Breast epithelium (tissue), 4 donors: ENCODE results near the gene MRPL44. TPM values are rescaled to one million over a fixed set of nuclear protein-coding genes. Genes with fewer than 3 reads are reported as not detected.
A peak's percentile ranks its signal among the peaks of the same experiment; 100 is the strongest.

Source experiments
- DNase-seq, 2 donors: peaks; one replicate each; pipeline ENCODE4 v3.0.0-alpha.2; 2019; ENCODE audit warnings: low spot score in 2 of 2
- H3K27ac ChIP-seq, 2 donors: fragments of 200-600 bp; sonication (generic) in 1 of 2; one replicate each; pipeline ENCODE4 v1.5.1; 2016 to 2019; ENCODE audit warnings: mild to moderate bottlenecking in 1 of 2
- H3K27me3 ChIP-seq, 2 donors: fragments of 200-600 bp; sonication (generic) in 1 of 2; one replicate each; pipeline versions ENCODE4 v1.5.1 to v1.6.0; 2017 to 2019; ENCODE audit warnings: control low read depth in 1 of 2, mild to moderate bottlenecking in 1 of 2
- H3K36me3 ChIP-seq: fragments of 200-600 bp; one replicate; pipeline ENCODE4 v1.5.1; 2019
- H3K4me1 ChIP-seq, 2 donors: fragments of 200-600 bp; sonication (generic); one replicate each; pipeline ENCODE4 v1.5.1; 2016 to 2019; ENCODE audit warnings: control low read depth in 1 of 2
- H3K4me3 ChIP-seq, 3 donors: fragments of 200-600 bp; sonication (generic); 1 replicate in 2 of 3; 2 replicates in 1 of 3; pipeline ENCODE4 v1.5.1; 2016 to 2019; ENCODE audit warnings: mild to moderate bottlenecking in 3 of 3, moderate library complexity in 2 of 3
- H3K9me3 ChIP-seq, 2 donors: fragments of 200-600 bp; sonication (generic) in 1 of 2; one replicate each; pipeline ENCODE4 v1.5.1; 2016 to 2019; ENCODE audit warnings: control low read depth in 1 of 2
- CTCF ChIP-seq, 3 donors: fragments of 450-650 bp; IDR thresholded peaks; one replicate each; pipeline ENCODE4 v1.5.1; 2016 to 2017; ENCODE audit warnings: antibody characterized with exemption in 3 of 3, mild to moderate bottlenecking in 3 of 3, moderate library complexity in 3 of 3
- POLR2A ChIP-seq: fragments of 450-650 bp; IDR thresholded peaks from one replicate; pipeline ENCODE4 v1.6.1; 2016; ENCODE audit warnings: antibody characterized with exemption, mild to moderate bottlenecking, moderate library complexity
- POLR2AphosphoS5 ChIP-seq, 3 donors: sonication (generic); formaldehyde crosslinking; IDR thresholded peaks; one replicate each; pipeline ENCODE4 v1.6.1; 2017; ENCODE audit warnings: antibody characterized with exemption in 3 of 3
- intact Hi-C: fragments of 100-400 bp; cut with DNase I; formaldehyde crosslinking; loops from one replicate; pipeline ENCODE4 v1.15.1; 2023; ENCODE audit warnings: low total_unique reads
- total RNA-seq, 3 donors: library from RNA; depleted of rRNA; stranded (reverse); fragments of >200 nt; gene quantifications; one replicate each; pipeline ENCODE4 v1.1.0, GENCODE V29; 2016

MRPL44 gene
- total RNA-seq, 3 donors from 2014 or later: 22.4 to 27.4 (median 24.3) TPM

GRCh38 chr2:223959688-223960087, 2.4 kb downstream of the MRPL44 start:
- DNase-seq: no peak
- Histone ChIP-seq H3K9me3 (no peaks in the 10 kb centered on the region), H3K27ac (no peak overlapping the region), H3K4me1 (peaks cover 0 to 18% of the 10 kb centered on the region in 2 donors), H3K36me3 (no peaks in the 10 kb centered on the region), H3K27me3 (no peaks in the 10 kb centered on the region), H3K4me3 (peak overlapping the region in 1 of 3 donors; percentile 75)
- intact Hi-C loops: no loop called here
- TF ChIP-seq POLR2AphosphoS5 (IDR thresholded peaks at IDR 0.05): no peak

DNA sequence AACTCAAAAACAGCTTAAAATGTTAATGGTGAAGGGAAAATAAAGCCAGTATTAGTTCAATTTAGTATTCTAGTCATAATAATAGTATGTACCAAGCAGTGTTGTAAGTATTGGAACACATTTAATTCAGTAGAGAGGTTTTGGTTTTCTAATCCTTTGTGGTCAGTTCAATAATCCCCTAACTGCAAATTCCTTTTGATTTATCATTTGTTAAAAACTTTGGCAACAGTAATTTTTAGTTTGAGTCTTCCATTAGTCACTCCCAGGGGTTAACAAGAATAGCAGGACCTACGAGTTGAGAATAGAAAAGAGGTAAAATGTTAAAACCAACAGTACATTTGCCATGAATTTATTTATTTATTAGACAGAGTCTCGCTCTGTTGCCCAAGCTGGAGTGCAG, 10.7 kb downstream of the MRPL44 start:
- Histone ChIP-seq H3K9me3 (no peaks in the 10 kb centered on the region), H3K36me3 (no peaks in the 10 kb centered on the region), H3K27ac (no peak overlapping the region), H3K27me3 (no peaks in the 10 kb centered on the region), H3K4me1 (no peaks in the 10 kb centered on the region), H3K4me3 (no peak overlapping the region)
- intact Hi-C loops: no loop called here
- no peak for DNase-seq
- TF ChIP-seq POLR2A (no peak), CTCF (IDR thresholded peaks at IDR 0.05) (no peak), POLR2AphosphoS5 (IDR thresholded peaks at IDR 0.05) (no peak)

DNA sequence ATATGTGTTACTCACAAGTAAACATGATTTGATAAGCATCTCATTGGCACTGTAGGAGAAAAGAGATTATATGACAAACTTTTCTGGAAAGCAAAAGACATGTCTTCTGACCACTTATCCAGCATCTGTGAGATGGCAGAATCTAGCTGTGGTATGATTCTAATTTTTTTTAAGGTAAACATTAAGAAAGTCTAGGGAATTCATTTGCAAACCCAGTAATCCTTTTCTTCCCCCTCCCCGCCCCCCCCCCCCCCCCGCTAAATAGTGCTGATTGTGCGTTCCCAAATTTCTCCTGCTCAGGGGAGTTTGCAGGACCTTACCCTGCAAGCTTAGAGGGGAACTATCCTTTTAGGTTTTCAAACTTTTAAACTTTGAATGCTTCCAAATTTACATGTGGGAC, 12.1 kb downstream of the MRPL44 start:
- Histone ChIP-seq H3K4me3 (no peak overlapping the region), H3K36me3 (no peaks in the 10 kb centered on the region), H3K9me3 (no peaks in the 10 kb centered on the region), H3K27me3 (no peaks in the 10 kb centered on the region), H3K27ac (no peak overlapping the region), H3K4me1 (no peaks in the 10 kb centered on the region)
- no peak for DNase-seq
- intact Hi-C loops: no loop called here
- TF ChIP-seq POLR2AphosphoS5 (IDR thresholded peaks at IDR 0.05): no peak

- Histone ChIP-seq H3K9me3 (no peaks in the 10 kb centered on the region), H3K36me3 (no peaks in the 10 kb centered on the region), H3K4me1 (no peaks in the 10 kb centered on the region), H3K4me3 (no peak overlapping the region), H3K27ac (no peak overlapping the region), H3K27me3 (no peaks in the 10 kb centered on the region)
- no peak for DNase-seq
- intact Hi-C loops: no loop called here
- TF ChIP-seq POLR2AphosphoS5 (IDR thresholded peaks at IDR 0.05) (no peak), POLR2A (no peak), CTCF (IDR thresholded peaks at IDR 0.05) (no peak)
These were observed 12.6 kb downstream of the MRPL44 start for GRCh38 chr2:223969856-223970255.

- intact Hi-C loops: no loop called here
- Histone ChIP-seq H3K9me3 (no peaks in the 10 kb centered on the region), H3K27ac (no peak overlapping the region), H3K4me1 (no peaks in the 10 kb centered on the region), H3K4me3 (no peak overlapping the region), H3K36me3 (no peaks in the 10 kb centered on the region), H3K27me3 (no peaks in the 10 kb centered on the region)
- peak in 1 of 2 donors; percentile 22 for DNase-seq
- TF ChIP-seq CTCF (IDR thresholded peaks at IDR 0.05): peak; percentile 75 to 83 (median 78)
- no peak for TF ChIP-seq POLR2A
- TF ChIP-seq POLR2AphosphoS5 (IDR thresholded peaks at IDR 0.05): no peak
These were observed 13.3 kb downstream of the MRPL44 start for GRCh38 chr2:223970343-223971128.

GRCh38 chr2:223971731-223972130, 14.5 kb downstream of the MRPL44 start:
- Histone ChIP-seq H3K9me3 (no peaks in the 10 kb centered on the region), H3K27ac (no peak overlapping the region), H3K4me3 (no peak overlapping the region), H3K27me3 (no peaks in the 10 kb centered on the region), H3K36me3 (no peaks in the 10 kb centered on the region), H3K4me1 (no peaks in the 10 kb centered on the region)
- TF ChIP-seq CTCF (IDR thresholded peaks at IDR 0.05) (no peak), POLR2A (no peak), POLR2AphosphoS5 (IDR thresholded peaks at IDR 0.05) (no peak)
- no peak for DNase-seq
- intact Hi-C loops: no loop called here
